Measurements from ENCODE around the gene PRAF2. TPM values are rescaled to one million over a fixed set of nuclear protein-coding genes. Genes with fewer than 3 reads are reported as not detected.

Gene PRAF2
- total and polyA plus RNA-seq, 9 of the 15 experiments (the other 6 are each of a cell fraction or from before 2014, with no cell fraction given): 0.24 to 5.7 (median 2.0) TPM

GRCh38 chrX:49043220-49043986 lies 30.4 kb downstream of the PRAF2 start, which contains the start of gene TFE3 (continued):
- no peak for TF ChIP-seq HMBOX1 (IDR thresholded peaks at IDR 0.05)
- peak; percentile 76 to 86 (median 84) for TF ChIP-seq CTCF (IDR thresholded peaks at IDR 0.05 in 2 of 3, conservative IDR thresholded peaks at IDR 0.05 in 1 of 3; ENCODE audit: insufficient read depth in 2 of 3, low read depth in 1 of 3, low read length in 3 of 3)
- TF ChIP-seq BHLHE40 (IDR thresholded peaks at IDR 0.05; ENCODE audit: low read length): no peak
- no peak for TF ChIP-seq EZH2 (IDR thresholded peaks at IDR 0.05; ENCODE audit: borderline replicate concordance, low read depth, low read length)
- TF ChIP-seq HOXB6 (CRISPR knock-in tag; IDR thresholded peaks at IDR 0.05; ENCODE audit: borderline replicate concordance): no peak
- no peak for TF ChIP-seq TSHZ1 (CRISPR knock-in tag; IDR thresholded peaks at IDR 0.05)
- TF ChIP-seq THRA (IDR thresholded peaks at IDR 0.05): no peak
- no peak for TF ChIP-seq HDAC8 (tag; IDR thresholded peaks at IDR 0.05)
- TF ChIP-seq ARID4B (CRISPR knock-in tag; IDR thresholded peaks at IDR 0.05): no peak
- no peak for TF ChIP-seq MITF (IDR thresholded peaks at IDR 0.05)
- no peak for TF ChIP-seq MAX (CRISPR knock-in tag; IDR thresholded peaks at IDR 0.05)
